Measurements from ENCODE around the gene CIBAR2. TPM values are rescaled to one million over a fixed set of nuclear protein-coding genes. Genes with fewer than 3 reads are reported as not detected.

Gene CIBAR2
- total RNA-seq, 3 donors from 2014 or later (not counting 1 experiment from before 2014, with no cell fraction given) = not detected

DNA sequence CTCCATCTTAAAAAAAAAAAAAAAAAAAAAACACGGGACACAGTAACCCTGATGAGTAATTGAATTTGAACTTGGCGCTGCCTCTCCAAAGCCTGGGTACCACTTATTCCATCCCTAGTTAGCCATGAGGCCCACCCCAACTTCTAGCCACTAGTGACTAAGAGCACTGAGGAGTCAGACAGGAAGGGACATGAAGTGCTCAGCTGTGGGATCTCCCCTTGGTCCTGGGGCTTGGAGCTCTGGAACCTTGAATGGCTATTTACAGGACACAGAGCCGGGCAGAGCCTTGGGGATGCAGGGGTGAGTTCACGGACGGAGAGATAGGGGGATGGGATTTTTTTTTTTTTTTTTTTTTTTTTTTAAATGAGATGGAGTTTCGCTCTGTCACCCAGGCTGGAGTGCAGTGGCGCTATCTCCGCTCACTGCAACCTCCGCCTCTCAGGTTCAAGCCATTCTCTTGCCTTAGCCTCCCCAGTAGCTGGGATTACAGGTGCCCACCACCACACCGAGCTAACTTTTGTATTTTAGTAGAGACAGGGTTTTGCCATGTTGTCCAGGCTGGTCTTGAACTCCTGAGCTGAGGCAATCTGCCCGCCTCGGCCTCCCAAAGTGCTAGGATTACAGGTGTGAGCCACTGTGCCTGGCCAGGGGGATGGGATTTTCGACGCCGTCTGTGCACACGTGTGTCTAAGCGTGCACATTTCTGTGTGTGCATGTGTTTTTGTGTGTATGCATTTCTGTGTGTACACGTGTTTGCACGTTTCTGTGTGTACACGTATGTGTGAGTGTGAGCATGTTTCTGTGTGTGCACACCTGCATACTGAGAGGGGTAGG lies 20.4 kb upstream of the CIBAR2 start:
- no peak for ATAC-seq
- no peak overlapping the region for H3K4me3 Mint-ChIP-seq
- peaks cover 3 to 9% of the 10 kb centered on the region in 2 donors for H3K27me3 Mint-ChIP-seq (ENCODE audit: low read depth in 2 of 2)
- H3K27me3 ChIP-seq (ENCODE audit: control insufficient read depth, insufficient read depth, low read length) = peaks cover 3% of the 10 kb centered on the region
- H3K36me3 ChIP-seq (ENCODE audit: control insufficient read depth, insufficient read depth, low read length) = no peaks in the 10 kb centered on the region
- H3K4me1 Mint-ChIP-seq = peaks cover 13 to 14% of the 10 kb centered on the region in 2 donors
- no peaks in the 10 kb centered on the region for H3K36me3 Mint-ChIP-seq
- intact Hi-C loops (cut with micrococcal nuclease) = no loop called here
- WGBS (ENCODE audit: insufficient coverage) = 98% methylated on average over 19 of the region's 20 CpGs
- DNase-seq = no peak
- H3K9me3 ChIP-seq (ENCODE audit: control insufficient read depth, insufficient read depth, low read length) = no peaks in the 10 kb centered on the region
- no peak overlapping the region for H3K4me3 ChIP-seq (ENCODE audit: low read length)
- peaks cover 31% of the 10 kb centered on the region for H3K4me1 ChIP-seq (ENCODE audit: control insufficient read depth, insufficient read depth, low read length)
- H3K27ac ChIP-seq (ENCODE audit: low read length) = no peak overlapping the region
- TF ChIP-seq CTCF (IDR thresholded peaks at IDR 0.05) = no peak
- no peaks in the 10 kb centered on the region for H3K9me3 Mint-ChIP-seq
- no peak overlapping the region for H3K27ac Mint-ChIP-seq

GRCh38 chr16:85130705-85131028 lies 18.4 kb upstream of the CIBAR2 start:
- Histone ChIP-seq H3K4me1 (ENCODE audit: control insufficient read depth, insufficient read depth, low read length) (peaks cover 11% of the 10 kb centered on the region), H3K4me3 (ENCODE audit: low read length) (no peak overlapping the region), H3K36me3 (ENCODE audit: control insufficient read depth, insufficient read depth, low read length) (no peaks in the 10 kb centered on the region), H3K27ac (ENCODE audit: low read length) (no peak overlapping the region), H3K9me3 (ENCODE audit: control insufficient read depth, insufficient read depth, low read length) (no peaks in the 10 kb centered on the region), H3K27me3 (ENCODE audit: control insufficient read depth, insufficient read depth, low read length) (no peaks in the 10 kb centered on the region)
- H3K4me3 Mint-ChIP-seq = no peak overlapping the region
- 87% methylated on average over 5 of the region's 5 CpGs for WGBS (ENCODE audit: insufficient coverage)
- DNase-seq = no peak
- intact Hi-C loops (cut with micrococcal nuclease) = no loop called here
- no peak for TF ChIP-seq CTCF (IDR thresholded peaks at IDR 0.05)
- no peak overlapping the region for H3K27ac Mint-ChIP-seq
- no peaks in the 10 kb centered on the region for H3K9me3 Mint-ChIP-seq
- no peaks in the 10 kb centered on the region for H3K27me3 Mint-ChIP-seq (ENCODE audit: low read depth in 2 of 2)
- ATAC-seq = no peak
- H3K4me1 Mint-ChIP-seq = peaks cover 0 to under 1% of the 10 kb centered on the region in 2 donors
- no peaks in the 10 kb centered on the region for H3K36me3 Mint-ChIP-seq

DNA sequence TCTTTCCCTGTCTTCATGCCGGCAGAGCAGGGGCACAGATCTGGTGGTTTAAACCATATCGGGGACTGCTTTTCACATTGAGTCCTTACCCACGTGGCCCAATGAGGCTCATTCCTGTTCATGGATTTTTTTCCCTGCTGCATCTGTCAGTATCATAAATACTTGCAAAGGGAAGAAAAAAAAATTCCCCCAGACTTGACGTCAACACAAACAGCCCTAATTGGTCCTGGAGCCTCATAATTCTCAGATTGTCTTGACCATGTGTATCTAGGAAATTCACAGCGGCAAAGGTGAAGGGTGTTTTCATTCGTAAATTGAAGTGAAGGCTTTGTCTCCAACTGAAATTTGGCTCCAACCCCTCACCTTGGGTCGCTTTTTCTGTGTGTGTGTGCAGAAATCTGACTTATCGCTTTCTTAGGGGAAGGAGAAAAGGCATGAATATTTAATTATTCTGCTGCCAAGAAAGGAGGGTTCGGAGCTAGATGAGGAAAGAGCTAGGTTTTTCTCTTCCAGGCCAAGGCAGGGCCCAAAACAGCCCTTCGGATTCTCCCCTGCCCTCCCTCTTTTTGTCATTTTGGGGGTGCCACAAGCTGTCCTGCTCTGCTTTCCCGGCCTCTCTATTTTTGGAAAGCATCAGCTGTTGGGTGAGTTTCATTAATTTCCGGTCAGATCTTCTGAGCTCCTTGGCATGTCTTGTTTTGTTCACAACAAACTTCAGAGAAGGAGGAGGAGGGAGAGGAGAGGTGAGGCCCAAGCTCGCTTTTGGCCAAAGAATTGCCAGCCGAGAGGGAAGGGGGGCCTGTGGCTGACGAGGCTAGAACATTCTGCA lies 17.8 kb upstream of the CIBAR2 start:
- Histone ChIP-seq H3K4me3 (ENCODE audit: low read length) (no peak overlapping the region), H3K27me3 (ENCODE audit: control insufficient read depth, insufficient read depth, low read length) (no peaks in the 10 kb centered on the region), H3K36me3 (ENCODE audit: control insufficient read depth, insufficient read depth, low read length) (no peaks in the 10 kb centered on the region), H3K4me1 (ENCODE audit: control insufficient read depth, insufficient read depth, low read length) (peaks cover 5% of the 10 kb centered on the region), H3K9me3 (ENCODE audit: control insufficient read depth, insufficient read depth, low read length) (no peaks in the 10 kb centered on the region), H3K27ac (ENCODE audit: low read length) (no peak overlapping the region)
- H3K4me3 Mint-ChIP-seq = no peak overlapping the region
- no peaks in the 10 kb centered on the region for H3K4me1 Mint-ChIP-seq
- H3K36me3 Mint-ChIP-seq = no peaks in the 10 kb centered on the region
- no peaks in the 10 kb centered on the region for H3K9me3 Mint-ChIP-seq
- 89% methylated on average over 15 of the region's 15 CpGs for WGBS (ENCODE audit: insufficient coverage)
- ATAC-seq (no peak), DNase-seq (no peak)
- no peak overlapping the region for H3K27ac Mint-ChIP-seq
- no peaks in the 10 kb centered on the region for H3K27me3 Mint-ChIP-seq (ENCODE audit: low read depth in 2 of 2)
- intact Hi-C loops (cut with micrococcal nuclease) = no loop called here
- TF ChIP-seq CTCF (IDR thresholded peaks at IDR 0.05) = no peak

Measured in natural killer cell (primary cell).